HL-60 (cell line): ENCODE data around the gene STOML2.
A peak's percentile ranks its signal among the peaks of the same experiment; 100 is the strongest.

Experiments
- DNase-seq, 2 experiments: peaks; one replicate each; pipeline ENCODE4 v3.0.0-alpha.2; 2010 to 2020; ENCODE audit warnings: low read depth in 1 of 2, low spot score in 1 of 2
- H3K27ac ChIP-seq: fragments of 250-450 bp; sonication (Bioruptor Pico); replicated peaks from 2 replicates; pipeline ENCODE4 v1.5.1; 2020; ENCODE audit warnings: mild to moderate bottlenecking, moderate library complexity
- H3K27me3 ChIP-seq: fragments of 250-450 bp; sonication (Bioruptor Pico); 2 replicates; pipeline ENCODE4 v1.5.1; 2021; ENCODE audit warnings: mild to moderate bottlenecking, moderate library complexity; ENCODE audit not compliant: insufficient read depth, poor library complexity, severe bottlenecking
- H3K4me3 ChIP-seq: replicated peaks from 2 replicates; pipeline ENCODE4 v1.5.1; 2011; ENCODE audit warnings: mild to moderate bottlenecking, control low read depth, low read length; ENCODE audit not compliant: insufficient read depth
- CTCF ChIP-seq: IDR thresholded peaks from one replicate; pipeline ENCODE4 v1.5.1; 2011; ENCODE audit warnings: low read length, control low read depth, inconsistent platforms; ENCODE audit not compliant: insufficient read depth
- GABPA ChIP-seq: IDR thresholded peaks from 2 replicates; pipeline ENCODE4 v1.6.1; 2012; ENCODE audit warnings: low read depth
- POLR2AphosphoS5 ChIP-seq: IDR thresholded peaks from 2 replicates; pipeline ENCODE4 v1.6.1; 2012; ENCODE audit warnings: low read depth
- SPI1 ChIP-seq: IDR thresholded peaks from 2 replicates; pipeline ENCODE4 v1.6.1; 2012; ENCODE audit warnings: low read depth, mild to moderate bottlenecking, borderline replicate concordance
- TF ChIP-seq, protein P1 (sequence below): IDR thresholded peaks from 2 replicates; pipeline ENCODE4 v1.6.1; 2012; ENCODE audit warnings: low read depth; ENCODE audit not compliant: insufficient replicate concordance

Gene STOML2

DNA sequence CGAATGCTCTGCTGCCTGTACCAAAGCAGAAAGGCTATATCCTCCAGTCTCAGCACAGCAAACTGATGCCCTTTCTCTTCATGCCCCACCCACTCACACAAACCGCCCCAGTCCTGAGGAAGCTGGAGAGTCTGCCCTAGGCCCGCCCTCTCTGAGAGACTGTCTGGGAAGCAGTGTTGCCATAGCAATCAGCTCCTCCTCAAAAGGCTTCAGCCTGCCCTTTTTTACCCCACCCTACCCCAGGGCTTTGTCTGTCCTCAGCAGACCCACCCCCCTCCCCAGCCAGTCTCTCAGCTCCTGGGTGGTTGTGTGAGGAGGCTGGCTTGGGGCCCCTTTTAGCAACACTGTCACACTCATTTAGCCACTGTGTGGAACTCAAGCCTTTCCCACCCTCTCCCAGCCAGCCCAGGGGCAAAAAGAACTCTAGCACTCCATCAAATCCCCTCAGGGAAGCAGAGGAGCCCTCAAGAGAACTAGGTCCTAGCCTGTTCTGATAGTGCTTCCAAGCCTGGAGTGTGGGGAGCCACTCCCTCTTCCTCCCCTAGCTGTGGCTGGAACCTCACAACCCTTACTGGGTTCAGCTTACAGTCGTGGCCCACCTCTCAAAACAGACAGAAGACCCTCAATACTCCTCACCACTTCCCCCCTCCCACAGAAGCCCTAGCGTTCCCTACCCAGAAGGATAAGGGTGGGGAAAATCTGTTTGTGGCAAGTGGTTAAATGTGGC, 11.3 kb upstream of the STOML2 start:
- TF ChIP-seq GABPA (no peak), SPI1 (no peak), CTCF (no peak), POLR2AphosphoS5 (no peak)
- TF ChIP-seq, protein P1, sequence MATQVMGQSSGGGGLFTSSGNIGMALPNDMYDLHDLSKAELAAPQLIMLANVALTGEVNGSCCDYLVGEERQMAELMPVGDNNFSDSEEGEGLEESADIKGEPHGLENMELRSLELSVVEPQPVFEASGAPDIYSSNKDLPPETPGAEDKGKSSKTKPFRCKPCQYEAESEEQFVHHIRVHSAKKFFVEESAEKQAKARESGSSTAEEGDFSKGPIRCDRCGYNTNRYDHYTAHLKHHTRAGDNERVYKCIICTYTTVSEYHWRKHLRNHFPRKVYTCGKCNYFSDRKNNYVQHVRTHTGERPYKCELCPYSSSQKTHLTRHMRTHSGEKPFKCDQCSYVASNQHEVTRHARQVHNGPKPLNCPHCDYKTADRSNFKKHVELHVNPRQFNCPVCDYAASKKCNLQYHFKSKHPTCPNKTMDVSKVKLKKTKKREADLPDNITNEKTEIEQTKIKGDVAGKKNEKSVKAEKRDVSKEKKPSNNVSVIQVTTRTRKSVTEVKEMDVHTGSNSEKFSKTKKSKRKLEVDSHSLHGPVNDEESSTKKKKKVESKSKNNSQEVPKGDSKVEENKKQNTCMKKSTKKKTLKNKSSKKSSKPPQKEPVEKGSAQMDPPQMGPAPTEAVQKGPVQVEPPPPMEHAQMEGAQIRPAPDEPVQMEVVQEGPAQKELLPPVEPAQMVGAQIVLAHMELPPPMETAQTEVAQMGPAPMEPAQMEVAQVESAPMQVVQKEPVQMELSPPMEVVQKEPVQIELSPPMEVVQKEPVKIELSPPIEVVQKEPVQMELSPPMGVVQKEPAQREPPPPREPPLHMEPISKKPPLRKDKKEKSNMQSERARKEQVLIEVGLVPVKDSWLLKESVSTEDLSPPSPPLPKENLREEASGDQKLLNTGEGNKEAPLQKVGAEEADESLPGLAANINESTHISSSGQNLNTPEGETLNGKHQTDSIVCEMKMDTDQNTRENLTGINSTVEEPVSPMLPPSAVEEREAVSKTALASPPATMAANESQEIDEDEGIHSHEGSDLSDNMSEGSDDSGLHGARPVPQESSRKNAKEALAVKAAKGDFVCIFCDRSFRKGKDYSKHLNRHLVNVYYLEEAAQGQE = no peak
- Histone ChIP-seq H3K27me3 (no peaks in the 10 kb centered on the region), H3K27ac (peak overlapping the region; percentile 84), H3K4me3 (peak overlapping the region; percentile 62)
- DNase-seq = peak; percentile 73 to 92

- TF ChIP-seq, protein P1 = no peak
- no peak overlapping the region for H3K27ac ChIP-seq
- no peak for DNase-seq
- no peaks in the 10 kb centered on the region for H3K27me3 ChIP-seq
- H3K4me3 ChIP-seq = no peak overlapping the region
Observed at GRCh38 chr9:35112257-35113020, 9.5 kb upstream of the STOML2 start.

DNA sequence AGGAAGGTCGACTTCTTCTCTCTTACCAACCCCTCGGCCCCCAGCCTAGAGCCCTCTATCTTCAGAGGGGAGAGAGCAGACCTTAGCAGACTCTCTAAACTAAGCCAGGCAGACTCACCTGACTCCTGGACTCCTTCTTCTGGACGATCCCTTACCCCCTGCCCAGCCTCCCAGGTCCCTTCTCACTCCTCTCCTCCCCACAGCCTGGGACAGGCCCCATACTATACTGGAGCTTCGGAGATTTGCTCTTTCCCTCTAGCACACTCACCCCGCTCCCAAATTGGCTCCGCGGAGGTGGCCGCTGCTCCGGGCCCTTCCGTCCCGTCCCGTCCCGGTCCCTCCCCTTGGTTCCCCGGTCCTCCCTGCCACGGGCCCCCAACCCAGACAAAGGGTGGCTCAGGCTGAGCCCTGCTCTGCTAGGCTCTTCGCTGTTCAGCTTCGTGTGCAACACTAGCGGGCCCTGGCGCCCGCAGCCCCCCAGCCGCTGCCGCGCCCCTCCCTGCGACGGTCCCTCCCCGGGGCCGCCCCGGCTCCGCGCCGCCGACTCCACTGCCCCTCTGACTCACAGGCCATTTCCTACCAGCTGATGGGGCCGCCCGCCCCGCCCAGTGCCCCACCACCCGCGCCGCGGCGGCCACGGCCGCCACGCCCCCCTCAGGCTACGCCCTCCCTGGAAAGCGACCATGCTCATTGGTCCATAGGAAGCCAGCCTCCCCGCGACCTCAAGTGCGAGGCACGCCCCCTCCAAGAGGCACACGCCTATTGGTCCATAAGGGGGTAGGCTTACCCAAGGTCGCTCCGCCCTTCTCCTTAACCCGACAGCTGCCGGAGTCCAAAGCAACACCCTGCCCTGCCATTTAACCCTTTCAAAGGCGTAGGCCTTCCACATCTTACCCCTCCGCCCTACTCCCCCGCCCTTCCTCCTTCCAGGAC, 8.3 kb upstream of the STOML2 start:
- Histone ChIP-seq H3K27ac (peak overlapping the region; percentile 49), H3K4me3 (peak overlapping the region; percentile 55), H3K27me3 (no peaks in the 10 kb centered on the region)
- peak; percentile 98 for DNase-seq
- TF ChIP-seq, protein P1 = no peak
- TF ChIP-seq CTCF (no peak), POLR2AphosphoS5 (no peak), SPI1 (no peak), GABPA (no peak)
